Caco-2 (cell line): ENCODE results near the gene PWP2. TPM values are rescaled to one million over a fixed set of nuclear protein-coding genes. Genes with fewer than 3 reads are reported as not detected.
"Not testable (repeated sequence)": the region's sequence is repeated elsewhere in the genome, so short reads cannot be mapped to it uniquely, and the experiment has no call there.

ENCODE experiments used
- BruUV-seq: library from RNA; stranded (reverse); fragments of 400-500 nt; replicated peaks from 2 replicates; lab custom pipeline; 2021; lab: Mats Ljungman, UMichigan
- CTCF ChIA-PET: fragments of 300-600 bp; sonication (Branson Sonifier 250); formaldehyde crosslinking; loops from one replicate; lab custom pipeline; 2022; ENCODE audit warnings: antibody characterized with exemption; lab: Charles Lee
- POLR2A ChIA-PET: fragments of 300-600 bp; sonication (Branson Sonifier 250); formaldehyde crosslinking; loops from one replicate; lab custom pipeline; 2022; ENCODE audit warnings: antibody characterized with exemption; lab: Charles Lee
- DNase-seq, 2 experiments: peaks; one replicate each; pipeline versions ENCODE4 v3.0.0 to v3.0.0-alpha.2; 2020 to 2022
- H3K27me3 ChIP-seq: replicated peaks from 2 replicates; pipeline ENCODE4 v1.6.0; 2011; ENCODE audit warnings: low read length; ENCODE audit not compliant: control insufficient read depth, insufficient read depth
- H3K36me3 ChIP-seq: 2 replicates; pipeline ENCODE4 v1.5.1; 2011; ENCODE audit warnings: low read length; ENCODE audit not compliant: control insufficient read depth, insufficient read depth
- H3K4me1 ChIP-seq: fragments of 250-450 bp; sonication (Bioruptor Pico); 2 replicates; pipeline ENCODE4 v1.5.1; 2020; ENCODE audit warnings: mild to moderate bottlenecking
- H3K4me3 ChIP-seq: 2 replicates; pipeline ENCODE4 v1.5.1; 2011; ENCODE audit warnings: low read depth, mild to moderate bottlenecking, control low read depth, low read length
- H3K9me3 ChIP-seq: fragments of 250-450 bp; sonication (Bioruptor Pico); 2 replicates; pipeline ENCODE4 v1.5.1; 2020; ENCODE audit warnings: mild to moderate bottlenecking, moderate library complexity
- H3K27ac Mint-ChIP-seq: one replicate; pipeline ENCODE4 v1.8.0; 2022; ENCODE audit warnings: mixed read lengths; ENCODE audit not compliant: unreplicated experiment
- H3K27me3 Mint-ChIP-seq: one replicate; pipeline ENCODE4 v1.8.0; 2022; ENCODE audit warnings: mixed read lengths; ENCODE audit not compliant: insufficient read depth, unreplicated experiment
- H3K36me3 Mint-ChIP-seq: one replicate; pipeline ENCODE4 v1.8.0; 2022; ENCODE audit warnings: mild to moderate bottlenecking, mixed read lengths; ENCODE audit not compliant: insufficient read depth, unreplicated experiment
- H3K4me1 Mint-ChIP-seq: one replicate; pipeline ENCODE4 v1.8.0; 2022; ENCODE audit warnings: low read depth, mixed read lengths; ENCODE audit not compliant: unreplicated experiment
- H3K4me3 Mint-ChIP-seq: one replicate; pipeline ENCODE4 v1.8.0; 2022; ENCODE audit warnings: mild to moderate bottlenecking, moderate library complexity, mixed read lengths; ENCODE audit not compliant: unreplicated experiment
- H3K9me3 Mint-ChIP-seq: one replicate; pipeline ENCODE4 v1.8.0; 2022; ENCODE audit warnings: mixed read lengths; ENCODE audit not compliant: unreplicated experiment
- intact Hi-C: fragments of 100-400 bp; cut with micrococcal nuclease; formaldehyde crosslinking; loops from one replicate; pipeline ENCODE4 v1.10.0; 2022; ENCODE audit not compliant: unreplicated experiment
- total RNA-seq: library from RNA; stranded (reverse); gene quantifications from 2 replicates; pipeline ENCODE4 v1.2.3, GENCODE V29; 2022

PWP2 gene
- total RNA-seq, 1 experiment from 2014 or later: 30.6 TPM

DNA sequence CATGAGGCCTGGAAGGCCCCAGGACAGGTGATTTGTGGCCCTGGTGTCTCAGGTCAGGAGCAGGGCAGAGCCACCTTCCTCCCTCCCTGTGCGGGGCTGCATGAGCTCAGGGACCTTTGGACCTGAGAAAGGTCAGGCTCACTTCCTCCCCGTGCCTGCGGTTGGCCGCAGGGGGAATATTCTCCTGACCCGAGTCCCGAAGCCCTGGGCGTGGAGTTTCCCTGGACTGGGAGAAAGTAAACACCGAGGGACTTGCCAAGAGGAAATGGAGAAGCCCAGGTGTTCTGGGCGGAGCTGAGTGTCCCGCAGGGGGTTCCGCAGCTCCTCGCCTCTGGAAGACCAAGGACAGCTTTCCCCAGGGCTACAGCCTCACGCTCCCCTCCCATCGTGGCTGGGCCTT, 68.9 kb downstream of the PWP2 start:
- H3K27ac Mint-ChIP-seq, H3K4me3 ChIP-seq, H3K36me3 ChIP-seq, H3K27me3 Mint-ChIP-seq, POLR2A ChIA-PET, H3K4me1 Mint-ChIP-seq, H3K4me1 ChIP-seq, CTCF ChIA-PET, H3K27me3 ChIP-seq, H3K4me3 Mint-ChIP-seq, H3K36me3 Mint-ChIP-seq, H3K9me3 ChIP-seq, intact Hi-C loops, DNase-seq, H3K9me3 Mint-ChIP-seq, BruUV-seq: not testable (repeated sequence)

Other genes starting within 250 kb of the PWP2 start
- gene AGPAT3, start 242.2 kb upstream of the PWP2 start, total RNA-seq: 61.8 and 65.5 TPM in 2 replicates
- 43.4 and 49.4 TPM in 2 replicates for gene TRAPPC10, start 95.1 kb upstream of the PWP2 start, total RNA-seq
- gene GATD3, start 26.3 kb downstream of the PWP2 start, total RNA-seq: 59.7 and 67.8 TPM in 2 replicates
- 12.6 and 13.5 TPM in 2 replicates for gene ICOSLG, start 133.5 kb downstream of the PWP2 start, total RNA-seq
- gene DNMT3L, start 154.5 kb downstream of the PWP2 start, total RNA-seq: 0.67 and 0.95 TPM in 2 replicates
- not detected in 2 replicates for gene AIRE, start 178.5 kb downstream of the PWP2 start, total RNA-seq
- 137 and 140 TPM in 2 replicates for gene PFKL, start 192.7 kb downstream of the PWP2 start, total RNA-seq
- gene CFAP410, start 232.0 kb downstream of the PWP2 start, total RNA-seq: 16.5 and 20.1 TPM in 2 replicates
- gene TRPM2, start 246.2 kb downstream of the PWP2 start, total RNA-seq: 0.07 and 0.20 TPM in 2 replicates